IPS-15b (cell line): Measurements from ENCODE around the gene KLLN.
"Not testable (repeated sequence)": the region's sequence is repeated elsewhere in the genome, so short reads cannot be mapped to it uniquely, and the experiment has no call there.

Experiments used
- H3K27me3 ChIP-seq: one replicate; pipeline ENCODE4 v1.6.1; 2013; ENCODE audit warnings: low read length; ENCODE audit not compliant: control insufficient read depth, insufficient read depth
- H3K36me3 ChIP-seq: one replicate; pipeline ENCODE4 v1.6.1; 2013; ENCODE audit warnings: low read length; ENCODE audit not compliant: control insufficient read depth, insufficient read depth
- H3K4me1 ChIP-seq: one replicate; pipeline ENCODE4 v1.6.1; 2013; ENCODE audit warnings: mild to moderate bottlenecking, low read length; ENCODE audit not compliant: control insufficient read depth, insufficient read depth
- H3K4me3 ChIP-seq: one replicate; pipeline ENCODE4 v1.5.1; 2013; ENCODE audit warnings: low read depth, low read length
- H3K9ac ChIP-seq: one replicate; pipeline ENCODE4 v1.6.1; 2013; ENCODE audit warnings: low read depth, mild to moderate bottlenecking, low read length
- H3K9me3 ChIP-seq: one replicate; pipeline ENCODE4 v1.6.1; 2013; ENCODE audit warnings: mild to moderate bottlenecking, low read length; ENCODE audit not compliant: control insufficient read depth, insufficient read depth

Gene KLLN

DNA sequence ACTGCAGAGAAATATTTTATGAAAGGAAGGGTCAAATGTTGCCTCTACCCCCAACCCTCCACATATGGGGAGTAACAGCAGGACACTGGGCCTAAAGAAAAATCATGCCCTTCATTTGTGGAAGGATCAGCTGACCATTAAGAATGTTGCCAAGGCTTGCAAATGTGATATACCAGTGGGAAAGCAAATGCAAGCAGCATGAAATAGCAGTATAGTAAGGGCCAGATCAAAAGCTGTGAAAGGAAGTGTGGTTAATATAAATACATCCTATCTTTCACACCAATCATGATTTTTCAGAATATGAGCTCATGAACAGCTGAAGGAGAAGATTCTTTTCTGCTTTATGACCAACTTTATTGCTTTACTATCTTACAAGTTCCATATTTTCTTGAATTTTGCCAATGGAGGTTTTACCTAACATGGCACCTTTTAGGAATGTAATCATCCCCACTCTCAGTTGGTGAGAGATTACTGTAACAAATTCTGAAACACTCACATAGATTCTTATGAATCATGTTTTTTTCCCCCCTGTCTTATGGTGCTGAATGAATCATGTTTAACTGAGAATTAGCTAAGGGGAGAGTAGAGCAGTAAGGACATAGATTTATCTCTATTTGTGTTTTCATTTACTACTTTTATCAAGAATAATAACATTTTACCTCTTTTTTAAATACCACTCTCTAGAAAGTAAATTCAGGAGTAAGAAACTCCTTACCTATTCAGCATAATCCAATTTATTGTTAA lies 33.2 kb downstream of the KLLN start:
- H3K4me3 ChIP-seq: no peak overlapping the region
- H3K9me3 ChIP-seq: no peaks in the 10 kb centered on the region
- no peaks in the 10 kb centered on the region for H3K27me3 ChIP-seq
- no peak overlapping the region for H3K9ac ChIP-seq
- no peaks in the 10 kb centered on the region for H3K36me3 ChIP-seq
- H3K4me1 ChIP-seq: no peaks in the 10 kb centered on the region

DNA sequence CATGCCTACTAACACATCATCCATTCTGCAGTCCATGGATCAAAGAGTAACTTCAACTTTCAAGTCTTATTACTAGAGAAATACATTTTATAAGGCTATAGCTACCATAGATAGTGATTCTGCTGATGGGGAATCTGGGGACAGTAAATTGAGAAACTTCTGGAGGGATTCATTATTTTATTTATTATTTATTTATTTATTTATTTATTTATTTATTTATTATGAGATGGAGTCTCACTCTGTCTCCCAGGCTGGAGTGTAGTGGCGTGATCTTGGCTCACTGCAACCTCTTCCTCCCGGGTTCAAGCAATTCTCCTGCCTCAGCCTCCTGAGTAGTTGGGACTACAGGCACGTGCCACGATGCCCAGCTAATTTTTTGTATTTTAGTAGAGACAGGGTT lies 34.3 kb downstream of the KLLN start:
- H3K36me3 ChIP-seq, H3K9ac ChIP-seq, H3K4me3 ChIP-seq: not testable (repeated sequence)

DNA sequence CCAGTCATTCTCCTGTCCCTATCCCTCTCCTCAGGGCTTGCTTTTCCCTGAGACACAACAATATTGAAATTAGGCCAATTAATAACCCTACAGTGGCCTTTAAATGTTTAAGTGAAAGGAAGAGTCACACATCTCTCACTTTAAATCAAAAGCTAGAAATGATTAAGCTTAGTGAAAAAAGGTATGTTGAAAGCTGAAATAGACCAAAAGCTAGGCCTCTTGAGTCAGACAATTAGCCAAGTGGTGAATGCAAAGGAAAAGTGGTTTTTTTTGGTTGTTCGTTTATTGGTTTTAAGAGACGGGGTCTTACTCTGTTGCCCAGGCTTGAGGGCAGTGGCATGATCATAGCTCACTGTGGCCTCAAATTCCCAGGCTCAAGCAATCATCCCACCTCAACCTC lies 35.7 kb downstream of the KLLN start:
- Histone ChIP-seq H3K27me3 (no peaks in the 10 kb centered on the region), H3K9me3 (no peaks in the 10 kb centered on the region), H3K9ac (no peak overlapping the region), H3K4me3 (no peak overlapping the region), H3K4me1 (no peaks in the 10 kb centered on the region), H3K36me3 (no peaks in the 10 kb centered on the region)

More for the DNA sequence above, 34.3 kb downstream of the KLLN start:
- not testable (repeated sequence) for H3K9me3 ChIP-seq, H3K4me1 ChIP-seq, H3K27me3 ChIP-seq

DNA sequence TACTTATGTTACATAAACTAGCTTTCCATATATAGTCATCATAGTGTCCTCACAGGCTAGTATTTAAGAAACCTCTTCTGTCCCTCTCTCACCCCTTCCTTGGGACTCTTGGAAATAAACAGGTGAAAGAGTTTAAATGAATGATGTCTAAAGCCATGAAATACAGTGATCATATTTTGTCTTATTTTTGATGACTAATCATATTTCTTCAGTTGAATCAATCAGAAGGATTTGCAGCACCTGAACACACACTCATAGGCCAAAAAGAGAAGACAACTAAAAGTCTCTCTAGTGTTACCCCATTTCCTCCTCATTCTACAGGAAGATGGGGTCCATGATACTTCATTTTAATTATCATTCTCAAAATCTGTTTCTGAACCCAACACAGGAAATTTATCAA lies 36.7 kb downstream of the KLLN start:
- H3K4me3 ChIP-seq: no peak overlapping the region
- H3K9ac ChIP-seq: no peak overlapping the region
- H3K4me1 ChIP-seq: no peaks in the 10 kb centered on the region
- no peaks in the 10 kb centered on the region for H3K9me3 ChIP-seq
- H3K27me3 ChIP-seq: no peaks in the 10 kb centered on the region
- no peaks in the 10 kb centered on the region for H3K36me3 ChIP-seq

DNA sequence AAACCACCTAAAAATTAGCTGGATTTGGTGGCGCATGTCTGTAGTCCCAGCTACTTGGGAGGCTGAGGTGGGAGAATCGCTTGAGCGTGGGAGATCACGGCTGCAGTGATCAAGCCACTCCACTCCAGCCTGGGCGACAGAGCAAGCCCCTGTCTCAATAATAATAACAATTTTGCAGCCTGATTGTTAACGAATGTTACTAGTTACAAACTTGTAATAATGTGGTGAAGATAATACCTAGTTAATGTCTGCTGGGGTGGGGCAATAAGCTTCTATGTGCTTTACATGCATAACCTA lies 44.1 kb downstream of the KLLN start:
- H3K36me3 ChIP-seq: no peaks in the 10 kb centered on the region
- peaks cover 4% of the 10 kb centered on the region for H3K4me1 ChIP-seq
- no peaks in the 10 kb centered on the region for H3K9me3 ChIP-seq
- peak overlapping the region; percentile 93 for H3K4me3 ChIP-seq
- no peak overlapping the region for H3K9ac ChIP-seq
- no peaks in the 10 kb centered on the region for H3K27me3 ChIP-seq

DNA sequence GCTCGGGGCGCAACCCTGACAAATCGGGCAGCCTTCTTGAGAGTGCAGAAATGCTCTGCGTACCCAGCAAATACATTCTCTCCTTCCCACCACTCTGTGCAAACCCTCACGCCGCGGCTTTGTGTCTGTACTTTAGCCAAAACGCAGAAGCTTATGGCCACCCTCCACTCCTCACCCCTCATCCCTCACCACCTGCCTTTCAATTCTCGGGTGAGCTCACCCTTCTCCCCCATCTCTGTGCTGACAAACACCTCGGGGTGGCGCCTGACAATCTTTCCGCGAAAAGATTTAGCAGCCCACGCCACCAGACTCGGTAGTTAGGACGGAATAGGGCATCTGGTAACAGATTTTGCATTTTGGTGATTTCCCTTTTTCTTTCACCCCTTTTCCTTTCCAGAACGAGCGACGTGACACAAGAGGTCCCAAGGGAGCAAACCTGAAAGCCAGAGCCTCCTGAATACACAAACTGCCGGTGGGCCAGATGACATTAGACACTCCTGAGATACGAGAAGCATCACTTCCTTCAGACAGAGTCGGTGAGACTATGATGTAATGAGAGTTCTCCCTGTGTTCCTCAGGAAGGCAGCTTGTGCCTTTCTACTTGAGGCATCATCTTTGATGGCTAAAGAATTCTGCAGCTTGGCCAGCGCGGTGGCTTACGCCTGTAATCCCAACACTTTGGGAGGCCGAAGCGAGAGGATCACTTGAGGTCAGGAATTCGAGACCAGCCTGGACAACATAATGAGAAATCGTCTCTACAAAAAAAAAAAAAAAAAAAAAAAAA lies 44.6 kb downstream of the KLLN start:
- Histone ChIP-seq H3K9me3 (no peaks in the 10 kb centered on the region), H3K4me1 (peaks cover 4% of the 10 kb centered on the region), H3K9ac (no peak overlapping the region), H3K4me3 (peak overlapping the region; percentile 93), H3K27me3 (no peaks in the 10 kb centered on the region), H3K36me3 (no peaks in the 10 kb centered on the region)

DNA sequence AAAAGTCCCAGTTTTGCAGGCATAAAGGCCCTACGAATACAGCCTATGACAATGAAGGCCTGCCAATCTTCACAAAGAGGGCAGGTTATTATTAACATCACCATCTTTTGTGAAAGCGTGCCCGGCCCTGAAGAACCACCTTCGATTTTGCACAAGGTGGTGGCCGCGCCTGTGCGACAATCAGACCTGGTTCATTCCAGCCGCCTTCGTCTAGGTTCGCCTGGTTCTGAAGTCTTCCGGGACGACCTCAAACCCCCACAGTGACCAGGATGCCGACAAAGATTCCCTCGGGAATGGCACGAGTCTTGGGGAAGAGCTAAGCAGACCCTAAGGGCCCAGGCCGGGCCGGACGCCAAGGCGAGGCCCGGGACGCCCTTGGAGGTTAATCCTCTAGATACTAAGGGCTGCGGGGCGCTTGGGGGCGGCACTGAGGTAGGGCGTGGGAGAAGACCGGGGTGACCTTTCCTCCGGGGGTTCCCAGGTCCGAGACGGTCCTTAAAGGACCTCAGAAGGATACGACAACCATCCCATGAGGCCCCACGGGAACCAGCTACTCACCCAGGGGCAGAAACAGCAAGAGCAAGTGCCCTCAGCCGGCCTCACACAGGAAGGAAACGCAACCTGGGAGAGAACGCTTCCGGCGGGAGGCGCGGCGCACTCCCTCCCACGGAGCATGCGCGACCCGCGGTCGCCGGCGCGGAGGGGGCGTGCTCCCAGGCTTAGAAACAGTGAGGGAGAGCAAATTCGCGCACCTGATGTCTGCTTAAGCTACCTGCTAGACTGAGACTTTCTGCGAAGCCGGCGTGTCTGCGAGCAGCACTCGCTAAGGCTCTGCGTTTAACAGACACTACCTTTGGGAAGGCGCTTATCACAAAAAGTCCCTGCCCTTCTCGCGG lies 45.5 kb downstream of the KLLN start, which contains the start of gene ATAD1:
ATAD1 (minus strand) TSS at position 618 of the 896 bp plus-strand sequence. CDS start 3,627 bp downstream, outside the sequence.
- peak within 1 kb of the TSS; percentile 93 for H3K4me3 ChIP-seq
- peak within 1 kb of the TSS; percentile 94 for H3K9ac ChIP-seq
- no peaks in the 10 kb centered on the region for H3K36me3 ChIP-seq
- peaks cover 4% of the 10 kb centered on the region for H3K4me1 ChIP-seq
- H3K9me3 ChIP-seq: no peaks in the 10 kb centered on the region
- H3K27me3 ChIP-seq: no peaks in the 10 kb centered on the region

DNA sequence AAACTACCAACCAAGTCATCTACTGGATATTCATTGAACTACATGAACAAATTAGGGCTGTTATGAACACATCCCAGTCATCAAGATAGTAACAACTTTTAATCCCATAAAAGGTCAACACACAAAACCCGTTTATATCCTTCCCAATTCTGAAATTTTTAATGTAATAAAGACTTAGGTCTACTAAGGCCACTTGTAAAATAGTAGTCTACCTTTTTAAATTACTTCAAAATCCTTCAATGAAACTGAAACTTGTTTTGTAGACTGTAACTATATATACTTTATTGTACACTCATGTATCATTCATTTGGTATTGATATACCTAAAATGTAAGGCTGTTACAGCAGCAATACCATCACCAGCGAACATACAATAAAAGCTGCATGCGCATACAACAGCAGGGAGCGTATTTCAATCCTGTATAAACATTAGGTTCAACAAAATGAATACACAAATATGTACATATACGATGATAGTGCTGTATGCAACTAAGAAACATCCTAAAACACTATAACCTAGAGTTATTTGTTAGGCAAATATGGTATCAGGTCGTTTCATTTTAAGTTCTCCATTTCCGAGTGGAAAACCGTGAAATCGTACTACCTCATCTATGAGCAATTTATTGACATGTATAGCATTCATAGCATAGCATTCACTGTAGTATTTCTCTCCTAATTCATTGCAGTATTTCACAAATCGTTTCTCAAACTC lies 46.3 kb downstream of the KLLN start:
- no peaks in the 10 kb centered on the region for H3K9me3 ChIP-seq
- peak overlapping the region; percentile 94 for H3K9ac ChIP-seq
- H3K27me3 ChIP-seq: no peaks in the 10 kb centered on the region
- H3K4me1 ChIP-seq: peaks cover 4% of the 10 kb centered on the region
- H3K36me3 ChIP-seq: no peaks in the 10 kb centered on the region
- H3K4me3 ChIP-seq: peak overlapping the region; percentile 93

DNA sequence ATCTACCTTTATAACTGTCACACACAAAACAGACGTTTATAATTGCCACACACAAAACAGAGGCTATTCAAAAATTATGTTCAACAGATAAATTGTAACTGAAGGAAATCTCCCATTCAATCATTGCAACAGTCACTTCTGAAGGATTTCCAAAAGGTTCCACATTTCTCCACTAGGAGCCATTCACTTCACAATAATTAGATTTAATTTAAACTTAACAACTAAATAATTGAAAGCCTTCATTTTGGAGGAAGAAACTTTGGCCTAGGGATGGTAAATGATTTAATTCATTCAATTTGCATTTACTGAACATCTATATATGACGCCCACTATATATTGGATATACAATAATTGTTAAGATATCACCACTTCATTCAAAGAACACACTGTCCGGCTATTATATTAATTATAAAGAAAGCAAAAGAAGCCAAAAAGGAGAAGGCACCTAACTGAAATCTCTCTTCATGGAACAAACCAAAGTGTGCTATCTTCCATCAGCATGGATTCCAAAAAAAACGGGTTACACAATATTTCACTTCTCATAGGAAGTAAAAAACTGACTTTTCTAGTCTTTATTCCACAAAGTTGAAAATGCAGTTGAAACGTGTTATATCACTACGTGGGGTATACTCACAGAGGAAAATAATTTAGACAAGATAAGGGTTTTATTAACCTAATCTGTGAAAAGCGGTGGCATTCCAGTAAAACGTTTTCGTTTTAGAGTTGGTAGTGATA lies 47.0 kb downstream of the KLLN start:
- Histone ChIP-seq H3K4me1 (peaks cover 4% of the 10 kb centered on the region), H3K4me3 (peak overlapping the region; percentile 93), H3K9me3 (no peaks in the 10 kb centered on the region), H3K36me3 (no peaks in the 10 kb centered on the region), H3K27me3 (no peaks in the 10 kb centered on the region), H3K9ac (no peak overlapping the region)
